K562 (cell line): ENCODE results near the gene ZNF213. TPM values are rescaled to one million over a fixed set of nuclear protein-coding genes. Genes with fewer than 3 reads are reported as not detected.
A peak's percentile ranks its signal among the peaks of the same experiment; 100 is the strongest.

Source experiments
- CC2D1A ChIP-seq: fragments of 450-650 bp; IDR thresholded peaks from 2 replicates; pipeline ENCODE4 v1.6.1; 2017; ENCODE audit warnings: mild to moderate bottlenecking
- CUX1 ChIP-seq: fragments of 200-800 bp; sonication (Bioruptor generic); IDR thresholded peaks from 2 replicates; pipeline ENCODE4 v1.6.1; 2016; ENCODE audit warnings: missing genetic modification characterization, missing compliant biosample characterization
- ETV5 ChIP-seq: sonication (generic); formaldehyde crosslinking; IDR thresholded peaks from 2 replicates; pipeline ENCODE4 v1.4.0; 2020; ENCODE audit warnings: low read depth, mild to moderate bottlenecking, missing genetic modification reagents
- GATA2 ChIP-seq: sonication (generic); formaldehyde crosslinking; IDR thresholded peaks from 2 replicates; pipeline ENCODE4 v1.4.0; 2020; ENCODE audit warnings: mild to moderate bottlenecking, missing genetic modification reagents
- KLF13 ChIP-seq: fragments of 450-650 bp; IDR thresholded peaks from 2 replicates; pipeline ENCODE4 v1.6.1; 2016; ENCODE audit warnings: missing genetic modification characterization, low read depth, mild to moderate bottlenecking, missing compliant biosample characterization, moderate library complexity, borderline replicate concordance
- MAFF ChIP-seq: IDR thresholded peaks from 2 replicates; pipeline ENCODE4 v1.6.1; 2012; ENCODE audit warnings: low read length, improper control_type of control experiment
- NEUROD1 ChIP-seq: fragments of 150-350 bp; IDR thresholded peaks from 2 replicates; pipeline ENCODE4 v1.6.1; 2014; ENCODE audit warnings: borderline replicate concordance, low read length, low read depth; ENCODE audit not compliant: partially characterized antibody
- NUFIP1 ChIP-seq: fragments of 450-650 bp; IDR thresholded peaks from 2 replicates; pipeline ENCODE4 v1.6.1; 2018; ENCODE audit not compliant: partially characterized antibody
- PCBP2 ChIP-seq: fragments of 200-400 bp; formaldehyde crosslinking; IDR thresholded peaks from 2 replicates; pipeline ENCODE4 v1.6.1; 2018; ENCODE audit warnings: low read length, low read depth, mild to moderate bottlenecking, moderate library complexity; ENCODE audit not compliant: poor library complexity, severe bottlenecking
- RREB1 ChIP-seq: fragments of 250-450 bp; sonication (Bioruptor Pico); IDR thresholded peaks from 2 replicates; pipeline ENCODE4 v1.4.0; 2020
- SMARCB1 ChIP-seq: IDR thresholded peaks from 2 replicates; pipeline ENCODE4 v1.6.1; 2011; ENCODE audit warnings: improper control_type of control experiment, low read depth; ENCODE audit not compliant: insufficient read length
- TFAM ChIP-seq: fragments of 250-450 bp; sonication (Bioruptor Pico); conservative IDR thresholded peaks from 2 replicates; pipeline ENCODE4 v1.5.0; 2021; ENCODE audit warnings: mild to moderate bottlenecking, moderate library complexity
- TOE1 ChIP-seq, 2 experiments: fragments of 450-650 bp in 1 of 2; sonication (generic) in 1 of 2; formaldehyde crosslinking in 1 of 2; IDR thresholded peaks; 2 replicates each; pipeline versions ENCODE4 v1.7.1 to v1.8.0; 2016 to 2022; ENCODE audit warnings: borderline replicate concordance in 2 of 2, mild to moderate bottlenecking in 2 of 2, antibody characterized with exemption in 1 of 2, inconsistent platforms in 1 of 2, low read depth in 1 of 2, missing genetic modification reagents in 1 of 2, moderate library complexity in 1 of 2
- USF1 ChIP-seq: sonication (generic); formaldehyde crosslinking; IDR thresholded peaks from 2 replicates; pipeline ENCODE4 v1.9.0; 2022; ENCODE audit warnings: mild to moderate bottlenecking, missing genetic modification reagents
- polyA plus RNA-seq, 8 experiments: library from polyadenylated mRNA; depleted of rRNA in 4 of 8; stranded (reverse) in 5 of 8; unstranded in 3 of 8; fragments of >200 nt; fragmentation: Nextera tagmentation in 2 of 8; fragmentation: Illumina TruSeq in 1 of 8; extraction: Ambion mirVana in 2 of 8; extraction: Trizol in 1 of 8; gene quantifications; 2 replicates each; pipeline versions ENCODE4 v1.2.1 to v1.2.3, GENCODE V29; 2011 to 2014; ENCODE audit warnings: inconsistent platforms in 1 of 8, missing spikeins in 1 of 8
- total RNA-seq, 7 experiments: library from RNA; depleted of rRNA in 6 of 7; stranded (reverse); fragments of >200 nt in 6 of 7; fragmentation: Illumina TruSeq in 2 of 7; extraction: Trizol in 2 of 7; gene quantifications; 2 replicates each; pipeline versions ENCODE4 v1.2.1 to v1.2.3, GENCODE V29; 2011 to 2021; ENCODE audit warnings: low replicate concordance in 1 of 7

Gene ZNF213
- total and polyA plus RNA-seq, 9 of the 15 experiments (the other 6 are each of a cell fraction or from before 2014, with no cell fraction given) = 0.49 to 10.0 (median 1.8) TPM

- TF ChIP-seq RREB1 (0 out of 2 replicates have a peak, but pooled peaks have one; percentile 39), CUX1 (CRISPR knock-in tag) (no peak), GATA2 (CRISPR knock-in tag) (no peak), ETV5 (CRISPR knock-in tag) (no peak; the same call in 1 of the 2 replicates), CC2D1A (no peak), NUFIP1 (peak; percentile 88), SMARCB1 (no peak), USF1 (CRISPR knock-in tag) (no peak), TFAM (no peak), KLF13 (tag) (no peak), MAFF (no peak), PCBP2 (no peak), TOE1 (IDR thresholded peaks at IDR 0.05; ENCODE audit: borderline replicate concordance) (no peak), TOE1 (CRISPR knock-in tag; IDR thresholded peaks at IDR 0.05; ENCODE audit: borderline replicate concordance, low read depth) (no peak), NEUROD1 (no peak)
These were observed 23.9 kb downstream of the ZNF213 start (continued) for GRCh38 chr16:3158510-3159314.
